Aortic smooth muscle cell (primary cell): ENCODE results near the gene ITGA7. TPM values are rescaled to one million over a fixed set of nuclear protein-coding genes. Genes with fewer than 3 reads are reported as not detected.

ENCODE experiments used
- total RNA-seq: library from RNA; depleted of rRNA; stranded (reverse); fragments of >200 nt; gene quantifications from 2 replicates; pipeline ENCODE4 v1.2.3, GENCODE V29; 2014

ITGA7 gene, protein sequence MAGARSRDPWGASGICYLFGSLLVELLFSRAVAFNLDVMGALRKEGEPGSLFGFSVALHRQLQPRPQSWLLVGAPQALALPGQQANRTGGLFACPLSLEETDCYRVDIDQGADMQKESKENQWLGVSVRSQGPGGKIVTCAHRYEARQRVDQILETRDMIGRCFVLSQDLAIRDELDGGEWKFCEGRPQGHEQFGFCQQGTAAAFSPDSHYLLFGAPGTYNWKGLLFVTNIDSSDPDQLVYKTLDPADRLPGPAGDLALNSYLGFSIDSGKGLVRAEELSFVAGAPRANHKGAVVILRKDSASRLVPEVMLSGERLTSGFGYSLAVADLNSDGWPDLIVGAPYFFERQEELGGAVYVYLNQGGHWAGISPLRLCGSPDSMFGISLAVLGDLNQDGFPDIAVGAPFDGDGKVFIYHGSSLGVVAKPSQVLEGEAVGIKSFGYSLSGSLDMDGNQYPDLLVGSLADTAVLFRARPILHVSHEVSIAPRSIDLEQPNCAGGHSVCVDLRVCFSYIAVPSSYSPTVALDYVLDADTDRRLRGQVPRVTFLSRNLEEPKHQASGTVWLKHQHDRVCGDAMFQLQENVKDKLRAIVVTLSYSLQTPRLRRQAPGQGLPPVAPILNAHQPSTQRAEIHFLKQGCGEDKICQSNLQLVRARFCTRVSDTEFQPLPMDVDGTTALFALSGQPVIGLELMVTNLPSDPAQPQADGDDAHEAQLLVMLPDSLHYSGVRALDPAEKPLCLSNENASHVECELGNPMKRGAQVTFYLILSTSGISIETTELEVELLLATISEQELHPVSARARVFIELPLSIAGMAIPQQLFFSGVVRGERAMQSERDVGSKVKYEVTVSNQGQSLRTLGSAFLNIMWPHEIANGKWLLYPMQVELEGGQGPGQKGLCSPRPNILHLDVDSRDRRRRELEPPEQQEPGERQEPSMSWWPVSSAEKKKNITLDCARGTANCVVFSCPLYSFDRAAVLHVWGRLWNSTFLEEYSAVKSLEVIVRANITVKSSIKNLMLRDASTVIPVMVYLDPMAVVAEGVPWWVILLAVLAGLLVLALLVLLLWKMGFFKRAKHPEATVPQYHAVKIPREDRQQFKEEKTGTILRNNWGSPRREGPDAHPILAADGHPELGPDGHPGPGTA
- total RNA-seq = 51.5 and 56.6 TPM in 2 replicates

DNA sequence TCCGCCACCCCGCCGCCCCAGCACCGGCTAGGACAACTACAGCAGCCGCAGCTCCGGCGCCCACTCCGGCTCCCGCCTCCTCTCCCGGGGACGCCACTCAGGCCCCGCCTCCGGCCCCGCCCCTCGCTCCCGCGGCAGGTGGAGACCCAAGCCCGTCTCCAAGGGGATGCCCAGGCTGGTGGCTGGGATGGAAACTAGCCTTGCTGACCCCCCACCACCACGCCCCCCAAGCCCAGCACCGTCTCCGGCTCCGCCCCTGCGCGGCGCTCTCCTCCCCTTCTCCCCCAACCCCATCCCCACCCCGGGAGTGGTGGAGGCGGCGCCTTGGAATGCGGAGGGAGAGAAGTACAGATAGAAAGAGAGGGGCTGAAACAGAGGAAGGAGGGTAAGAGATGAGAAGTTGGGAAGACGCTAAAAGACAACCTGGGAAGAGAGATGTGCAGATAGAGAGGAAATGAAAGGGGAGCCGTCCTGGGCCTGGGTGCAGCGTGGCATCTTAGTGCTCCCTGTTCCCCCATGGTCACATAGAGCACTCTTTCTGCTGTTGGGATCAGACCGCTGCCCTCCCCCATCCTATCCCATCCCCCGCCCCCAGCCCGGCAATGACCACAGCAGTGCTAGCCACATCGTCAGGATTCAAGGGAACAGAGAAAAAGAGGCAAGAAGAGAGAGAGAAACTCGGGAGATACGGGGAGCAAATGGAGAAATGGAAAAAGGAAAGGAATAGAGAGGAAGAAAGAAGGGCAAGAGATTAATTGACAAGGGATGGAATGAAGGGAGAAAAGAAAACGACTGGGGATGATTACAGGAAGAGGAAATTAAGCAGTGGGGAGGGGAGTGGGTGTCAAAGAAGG is at the start of gene ITGA7:
ITGA7 (minus strand) TSS at position 64 of the 854 bp plus-strand sequence. CDS start 222 bp downstream, outside the sequence.

GRCh38 chr12:55742719-55743405 is 35.2 kb upstream of the ITGA7 start, which contains the start of gene GDF11:
Gene GDF11 (plus strand): TSS chr12:55743122. CDS start chr12:55743317, 195 bp downstream.

DNA sequence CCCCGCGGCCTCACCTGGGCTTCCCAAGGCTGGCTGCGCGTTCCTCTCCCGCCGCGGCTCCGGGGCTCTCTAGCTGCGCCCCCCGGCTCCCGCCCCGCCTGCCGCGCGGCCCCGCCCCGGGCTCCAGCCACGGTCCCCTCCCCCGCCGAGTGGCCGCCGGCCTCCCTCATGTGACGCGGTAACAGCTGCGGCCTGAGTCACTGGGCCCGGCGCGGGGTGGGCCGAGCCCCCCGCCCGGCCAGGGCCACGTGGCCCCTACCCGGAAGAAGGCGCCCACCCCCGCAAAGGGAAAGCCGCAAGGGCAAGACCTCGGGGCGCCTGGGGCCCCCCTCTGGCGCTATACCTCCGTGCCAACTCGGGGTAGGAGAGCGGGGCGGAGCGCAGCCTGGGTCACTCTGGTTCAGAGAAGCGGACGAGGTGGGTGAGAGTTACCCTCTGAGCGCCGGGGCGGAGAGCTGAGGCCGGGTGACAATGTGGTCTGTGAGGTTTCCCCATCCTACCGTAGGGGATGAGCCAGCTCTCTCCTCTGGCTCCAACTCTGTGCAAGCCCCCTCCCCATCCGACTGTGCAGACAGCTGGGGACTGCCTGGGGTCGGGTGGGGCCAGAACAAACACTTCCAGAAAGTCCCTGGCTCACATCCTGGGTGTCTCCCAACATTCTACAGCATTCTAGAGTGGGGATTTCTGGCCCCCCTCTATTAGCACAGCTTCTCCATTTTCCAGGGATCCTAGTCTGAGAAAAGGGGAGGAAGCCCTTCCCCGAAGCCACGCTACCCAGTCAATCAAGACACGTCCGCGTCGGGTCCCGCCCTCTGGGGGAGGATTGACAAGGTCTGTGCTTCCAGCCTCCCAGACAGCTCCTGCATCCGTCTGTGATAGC is 21.5 kb upstream of the ITGA7 start, which contains the start of gene CD63:
CD63 (minus strand) TSS at position 71 of the 880 bp plus-strand sequence. CDS start 668 bp downstream, outside the sequence.

DNA sequence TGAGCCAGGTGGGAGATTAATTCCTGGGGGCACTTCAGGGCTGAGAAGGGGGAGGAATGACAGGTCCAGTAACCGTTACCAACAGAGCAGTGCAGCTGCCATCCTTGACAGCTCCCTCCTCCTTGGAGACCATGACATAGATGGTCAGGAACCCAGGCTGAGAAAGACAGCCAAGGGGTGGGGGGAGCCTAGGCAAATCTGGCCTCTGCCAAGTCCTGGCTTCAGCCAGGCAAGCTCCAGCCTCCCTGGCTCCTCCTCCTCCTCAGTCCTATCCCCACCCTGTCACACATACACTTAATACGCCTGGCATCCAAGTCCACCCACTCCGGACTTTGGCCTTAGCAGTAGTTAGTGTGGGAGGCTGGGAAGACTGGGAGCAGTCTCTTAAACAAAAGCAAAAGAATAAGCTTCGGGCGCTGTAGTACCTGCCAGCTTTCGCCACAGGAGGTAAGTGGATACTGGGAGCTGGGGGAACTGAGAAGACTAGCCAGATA is 12.4 kb upstream of the ITGA7 start, which contains the start of gene RDH5:
RDH5 (plus strand) TSS at position 323 of the 494 bp plus-strand sequence. CDS start 792 bp downstream, outside the sequence.

GRCh38 chr12:55715833-55716581 is 8.3 kb upstream of the ITGA7 start, which contains the start of gene BLOC1S1:
Gene BLOC1S1 (plus strand): TSS chr12:55716046. CDS start chr12:55716052, 6 bp downstream.

GRCh38 chr12:55636853-55637252 is 70.9 kb downstream of the ITGA7 start, which contains the start of gene OR10P1:
Gene OR10P1 (plus strand): TSS chr12:55636892. CDS start chr12:55636892, 0 bp downstream.

Other genes with a start within 250 kb of the ITGA7 start
- gene OR6C70, start 237.8 kb downstream of the ITGA7 start, total RNA-seq = not detected in 2 replicates
- gene OR6C68, start 215.5 kb downstream of the ITGA7 start, total RNA-seq = not detected in 2 replicates
- gene OR6C4, start 158.3 kb downstream of the ITGA7 start, total RNA-seq = not detected in 2 replicates
- not detected in 2 replicates for gene OR2AP1, start 135.4 kb downstream of the ITGA7 start, total RNA-seq
- not detected in 2 replicates for gene OR10P1, start 71.0 kb downstream of the ITGA7 start, total RNA-seq
- 149 and 177 TPM in 2 replicates for gene BLOC1S1, start 8.1 kb upstream of the ITGA7 start, total RNA-seq
- gene RDH5, start 12.5 kb upstream of the ITGA7 start, total RNA-seq = 20.5 and 27.5 TPM in 2 replicates
- gene CD63, start 21.1 kb upstream of the ITGA7 start, total RNA-seq = 3,918 and 4,269 TPM in 2 replicates
- 3.2 and 4.5 TPM in 2 replicates for gene GDF11, start 35.2 kb upstream of the ITGA7 start, total RNA-seq
- 111 and 113 TPM in 2 replicates for gene SARNP, start 109.8 kb upstream of the ITGA7 start, total RNA-seq
- gene ORMDL2, start 110.1 kb upstream of the ITGA7 start, total RNA-seq = 32.1 and 34.0 TPM in 2 replicates
- gene DNAJC14, start 121.7 kb upstream of the ITGA7 start, total RNA-seq = 56.0 and 69.4 TPM in 2 replicates
- gene MMP19, start 135.0 kb upstream of the ITGA7 start, total RNA-seq = 6.7 and 11.0 TPM in 2 replicates
- gene PYM1, start 220.0 kb upstream of the ITGA7 start, total RNA-seq = 37.4 and 38.1 TPM in 2 replicates
- 47.6 and 81.6 TPM in 2 replicates for gene DGKA, start 223.3 kb upstream of the ITGA7 start, total RNA-seq